GM23248 (cell line): ENCODE data around the gene FIBIN. TPM values are rescaled to one million over a fixed set of nuclear protein-coding genes. Genes with fewer than 3 reads are reported as not detected.

Experiments used
- DNase-seq: peaks from one replicate; pipeline ENCODE4 v3.0.0-alpha.2; 2015
- H2AFZ ChIP-seq: fragments of 200-600 bp; sonication (generic); 2 replicates; pipeline ENCODE4 v1.6.1; 2016; ENCODE audit warnings: antibody characterized with exemption
- H3F3A ChIP-seq: fragments of 200-600 bp; sonication (generic); 2 replicates; pipeline ENCODE4 v1.6.1; 2016; ENCODE audit warnings: mild to moderate bottlenecking, antibody characterized with exemption, mixed run types; ENCODE audit not compliant: insufficient read depth
- H3K27ac ChIP-seq: fragments of 200-600 bp; sonication (generic); 2 replicates; pipeline ENCODE4 v1.5.1; 2016; ENCODE audit warnings: mild to moderate bottlenecking
- H3K27me3 ChIP-seq: fragments of 200-600 bp; sonication (generic); replicated peaks from 2 replicates; pipeline ENCODE4 v1.6.1; 2016; ENCODE audit warnings: mild to moderate bottlenecking; ENCODE audit not compliant: insufficient read depth
- H3K36me3 ChIP-seq: fragments of 200-600 bp; sonication (generic); 2 replicates; pipeline ENCODE4 v1.6.1; 2016; ENCODE audit warnings: low read depth, mild to moderate bottlenecking
- H3K4me1 ChIP-seq: fragments of 200-600 bp; sonication (generic); 2 replicates; pipeline ENCODE4 v1.6.1; 2016; ENCODE audit warnings: mild to moderate bottlenecking; ENCODE audit not compliant: insufficient read depth
- H3K4me2 ChIP-seq: fragments of 200-600 bp; sonication (generic); one replicate; pipeline ENCODE4 v1.6.1; 2016; ENCODE audit warnings: mild to moderate bottlenecking; ENCODE audit not compliant: unreplicated experiment
- H3K4me3 ChIP-seq: fragments of 200-600 bp; sonication (generic); 2 replicates; pipeline ENCODE4 v1.5.1; 2016; ENCODE audit warnings: mild to moderate bottlenecking
- H3K79me2 ChIP-seq: fragments of 200-600 bp; sonication (generic); 2 replicates; pipeline ENCODE4 v1.6.1; 2016; ENCODE audit warnings: mild to moderate bottlenecking; ENCODE audit not compliant: insufficient read depth
- H3K9ac ChIP-seq: fragments of 200-600 bp; sonication (generic); 2 replicates; pipeline ENCODE4 v1.6.1; 2016; ENCODE audit warnings: mild to moderate bottlenecking
- H3K9me2 ChIP-seq: fragments of 200-600 bp; sonication (generic); 2 replicates; pipeline ENCODE4 v1.6.1; 2016; ENCODE audit warnings: mixed run types, mild to moderate bottlenecking, moderate library complexity; ENCODE audit not compliant: insufficient read depth
- H3K9me3 ChIP-seq: fragments of 200-600 bp; sonication (generic); one replicate; pipeline ENCODE4 v1.6.1; 2017; ENCODE audit warnings: low read depth
- H4K20me1 ChIP-seq: fragments of 200-600 bp; sonication (generic); 2 replicates; pipeline ENCODE4 v1.6.0; 2016; ENCODE audit not compliant: insufficient read depth
- EZH2 ChIP-seq: fragments of 200-600 bp; sonication (generic); IDR thresholded peaks from 2 replicates; pipeline ENCODE4 v1.6.1; 2018; ENCODE audit warnings: antibody characterized with exemption, mild to moderate bottlenecking; ENCODE audit not compliant: insufficient read depth, poor library complexity, severe bottlenecking
- EZH2phosphoT487 ChIP-seq: fragments of 200-600 bp; sonication (generic); IDR thresholded peaks from 2 replicates; pipeline ENCODE4 v1.6.1; 2018; ENCODE audit warnings: antibody characterized with exemption, moderate library complexity, mild to moderate bottlenecking, low read depth; ENCODE audit not compliant: insufficient read depth
- WGBS, 2 experiments: methylation state at CpG; one replicate each; pipeline ENCODE4 v1.1.6; 2015 to 2017; ENCODE audit warnings: low lambda C conversion rate in 2 of 2, low coverage in 1 of 2; ENCODE audit errors: missing lambda C conversion rate in 2 of 2; 5-methylcytosine and 5-hydroxymethylcytosine counted together
- in situ Hi-C: fragments of 300-500 bp; cut with MboI; formaldehyde crosslinking; loops from 2 replicates; pipeline ENCODE4 v1.15.0; 2020
- polyA plus RNA-seq: library from polyadenylated mRNA; unstranded; fragments of >200 nt; fragmentation: Nextera tagmentation; extraction: Ambion mirVana; gene quantifications from 2 replicates; pipeline ENCODE4 v1.2.1, GENCODE V29; 2016
- total RNA-seq: library from RNA; depleted of rRNA; stranded (reverse); fragments of >200 nt; shearing (Covaris generic); gene quantifications from 2 replicates; pipeline ENCODE4 v1.2.3, GENCODE V29; 2014

The FIBIN gene
- total and polyA plus RNA-seq, 2 experiments from 2014 or later: 45.3 to 45.8 TPM

- peak; percentile 78 for DNase-seq
- H3K4me3 ChIP-seq: peak overlapping the region; percentile 13
- no peaks in the 10 kb centered on the region for H3K9me2 ChIP-seq
- no peaks in the 10 kb centered on the region for H4K20me1 ChIP-seq
- no peaks in the 10 kb centered on the region for H3K27me3 ChIP-seq
- H3K9me3 ChIP-seq: no peaks in the 10 kb centered on the region
- H3F3A ChIP-seq: peaks cover 59% of the 10 kb centered on the region
- peak overlapping the region; percentile 60 for H3K9ac ChIP-seq
- peak overlapping the region; percentile 48 for H3K4me2 ChIP-seq
- H3K27ac ChIP-seq: peak overlapping the region; percentile 93
- TF ChIP-seq EZH2 (no peak), EZH2phosphoT487 (0 out of 2 replicates have a peak, but pooled peaks have one; percentile 11)
- H2AFZ ChIP-seq: no peak overlapping the region
- in situ Hi-C loops: no loop called here
- peaks cover 66% of the 10 kb centered on the region for H3K4me1 ChIP-seq
- 60 to 63% methylated on average over 3 of the region's 3 CpGs for WGBS, 2 experiments
- no peaks in the 10 kb centered on the region for H3K36me3 ChIP-seq
- no peaks in the 10 kb centered on the region for H3K79me2 ChIP-seq
Measured at GRCh38 chr11:26947904-26948639, 45.8 kb upstream of the FIBIN start.

GRCh38 chr11:26948881-26949280 is 45.0 kb upstream of the FIBIN start:
- Histone ChIP-seq H3K4me1 (peaks cover 69% of the 10 kb centered on the region), H3K36me3 (no peaks in the 10 kb centered on the region), H4K20me1 (no peaks in the 10 kb centered on the region), H3K9ac (peak overlapping the region; percentile 60), H3F3A (peaks cover 59% of the 10 kb centered on the region), H2AFZ (no peak overlapping the region), H3K9me2 (no peaks in the 10 kb centered on the region), H3K79me2 (no peaks in the 10 kb centered on the region), H3K4me2 (peak overlapping the region; percentile 48), H3K9me3 (no peaks in the 10 kb centered on the region), H3K27ac (peak overlapping the region; percentile 93), H3K4me3 (no peak overlapping the region), H3K27me3 (no peaks in the 10 kb centered on the region)
- 97 to 100% methylated on average over 1 of the region's 1 CpG for WGBS, 2 experiments
- in situ Hi-C loops: no loop called here
- DNase-seq: peak; percentile 45
- TF ChIP-seq EZH2 (no peak), EZH2phosphoT487 (no peak)

GRCh38 chr11:26949846-26950245 is 44.1 kb upstream of the FIBIN start:
- Histone ChIP-seq H3K27ac (peak overlapping the region; percentile 93; the same call in 1 of the 2 replicates), H3K27me3 (no peaks in the 10 kb centered on the region), H3F3A (peaks cover 52% of the 10 kb centered on the region), H3K9ac (no peak overlapping the region), H4K20me1 (no peaks in the 10 kb centered on the region), H3K36me3 (no peaks in the 10 kb centered on the region), H3K4me2 (peak overlapping the region; percentile 19), H3K4me1 (peaks cover 60% of the 10 kb centered on the region), H2AFZ (no peak overlapping the region), H3K79me2 (no peaks in the 10 kb centered on the region), H3K9me3 (no peaks in the 10 kb centered on the region), H3K9me2 (no peaks in the 10 kb centered on the region), H3K4me3 (no peak overlapping the region)
- DNase-seq: peak; percentile 61
- in situ Hi-C loops: no loop called here
- 69 to 70% methylated on average over 2 of the region's 2 CpGs for WGBS, 2 experiments
- TF ChIP-seq EZH2phosphoT487 (no peak), EZH2 (no peak)

- DNase-seq: peak; percentile 81
- no peak overlapping the region for H3K4me3 ChIP-seq
- H2AFZ ChIP-seq: no peak overlapping the region
- in situ Hi-C loops: no loop called here
- H3K79me2 ChIP-seq: no peaks in the 10 kb centered on the region
- H4K20me1 ChIP-seq: no peaks in the 10 kb centered on the region
- H3K9ac ChIP-seq: no peak overlapping the region
- H3K36me3 ChIP-seq: no peaks in the 10 kb centered on the region
- H3K4me2 ChIP-seq: peak overlapping the region; percentile 19
- 66 to 70% methylated on average over 5 of the region's 5 CpGs for WGBS, 2 experiments
- H3K9me3 ChIP-seq: no peaks in the 10 kb centered on the region
- no peaks in the 10 kb centered on the region for H3K9me2 ChIP-seq
- H3F3A ChIP-seq: peaks cover 47% of the 10 kb centered on the region
- H3K4me1 ChIP-seq: peaks cover 55% of the 10 kb centered on the region
- no peaks in the 10 kb centered on the region for H3K27me3 ChIP-seq
- peak overlapping the region; percentile 38 for H3K27ac ChIP-seq
- TF ChIP-seq EZH2 (no peak), EZH2phosphoT487 (no peak)
Measured at GRCh38 chr11:26950260-26950719, 43.6 kb upstream of the FIBIN start.
